Esophagus muscularis mucosa (tissue), 4 donors: ENCODE data around the gene PNPLA5. TPM values are rescaled to one million over a fixed set of nuclear protein-coding genes. Genes with fewer than 3 reads are reported as not detected.

Experiments
- DNase-seq: peaks from one replicate; pipeline ENCODE4 v3.0.0-alpha.2; 2017; ENCODE audit errors: extremely low spot score
- H3K27ac ChIP-seq, 4 donors: fragments of 200-600 bp; sonication (generic); replicated peaks in 1 of 4; 1 replicate in 3 of 4; 2 replicates in 1 of 4; pipeline ENCODE4 v1.5.1; 2016 to 2019; ENCODE audit warnings: mild to moderate bottlenecking in 1 of 4
- H3K27me3 ChIP-seq, 4 donors: fragments of 200-600 bp; sonication (generic); one replicate each; pipeline versions ENCODE4 v1.5.1 to v1.6.0; 2016 to 2019
- H3K36me3 ChIP-seq, 4 donors: fragments of 200-600 bp; sonication (generic); one replicate each; pipeline ENCODE4 v1.5.1; 2016 to 2019
- H3K4me1 ChIP-seq, 4 donors: fragments of 200-600 bp; sonication (generic); one replicate each; pipeline ENCODE4 v1.5.1; 2016 to 2019
- H3K4me3 ChIP-seq, 4 donors: fragments of 200-600 bp; sonication (generic); 1 replicate in 2 of 4; 2 replicates in 2 of 4; pipeline ENCODE4 v1.5.1; 2016 to 2019; ENCODE audit warnings: mild to moderate bottlenecking in 4 of 4, moderate library complexity in 1 of 4
- H3K9me3 ChIP-seq, 4 donors: fragments of 200-600 bp; sonication (generic); 1 replicate in 3 of 4; 2 replicates in 1 of 4; pipeline ENCODE4 v1.5.1; 2016 to 2019
- CTCF ChIP-seq, 3 experiments: fragments of 200-600 bp in 2 of 3; fragments of 450-650 bp in 1 of 3; sonication (generic) in 2 of 3; IDR thresholded peaks; one replicate each; pipeline ENCODE4 v1.5.1; 2017 to 2019; ENCODE audit warnings: antibody characterized with exemption in 3 of 3, mild to moderate bottlenecking in 2 of 3, moderate library complexity in 1 of 3
- EP300 ChIP-seq: sonication (generic); formaldehyde crosslinking; IDR thresholded peaks from one replicate; pipeline ENCODE4 v1.6.1; 2017; ENCODE audit warnings: antibody characterized with exemption
- POLR2A ChIP-seq: fragments of 450-650 bp; IDR thresholded peaks from one replicate; pipeline ENCODE4 v1.6.1; 2017; ENCODE audit warnings: antibody characterized with exemption, moderate library complexity, mild to moderate bottlenecking, low read depth
- POLR2AphosphoS5 ChIP-seq, 2 donors: sonication (generic); formaldehyde crosslinking; IDR thresholded peaks; one replicate each; pipeline ENCODE4 v1.6.1; 2017; ENCODE audit warnings: antibody characterized with exemption in 2 of 2
- WGBS: methylation state at CpG from one replicate; pipeline ENCODE4 v1.1.5; 2018; 5-methylcytosine and 5-hydroxymethylcytosine counted together
- intact Hi-C: fragments of 100-400 bp; cut with DNase I; formaldehyde crosslinking; loops from one replicate; pipeline ENCODE4 v1.15.1; 2023
- total RNA-seq, 4 donors: library from RNA; depleted of rRNA; stranded (reverse); fragments of >200 nt; gene quantifications; one replicate each; pipeline versions ENCODE4 v1.1.0 to v1.2.1, GENCODE V29; 2016

PNPLA5 gene
- total RNA-seq, 4 donors from 2014 or later = not detected

- peak overlapping the region in 1 of 4 donors; percentile 12 for H3K4me3 ChIP-seq
- peaks cover 0 to 93% (median 26%) of the 10 kb centered on the region in 4 donors for H3K27me3 ChIP-seq
- peaks cover 0 to 13% (median 13%) of the 10 kb centered on the region in 4 donors for H3K4me1 ChIP-seq
- TF ChIP-seq CTCF (IDR thresholded peaks at IDR 0.05) (no peak), EP300 (no peak), POLR2A (no peak), POLR2AphosphoS5 (IDR thresholded peaks at IDR 0.05) (no peak)
- H3K36me3 ChIP-seq = no peaks in the 10 kb centered on the region
- H3K9me3 ChIP-seq = no peaks in the 10 kb centered on the region
- 31% methylated on average over 18 of the region's 24 CpGs for WGBS
- intact Hi-C loops = no loop called here
- DNase-seq = no peak
- no peak overlapping the region for H3K27ac ChIP-seq
These were observed 897 bp downstream of the PNPLA5 start for GRCh38 chr22:43890901-43891331.

GRCh38 chr22:43889860-43890253, 2.0 kb downstream of the PNPLA5 start:
- no peak for TF ChIP-seq POLR2A
- no peak for TF ChIP-seq CTCF (IDR thresholded peaks at IDR 0.05)
- no peak for TF ChIP-seq EP300
- no peak for TF ChIP-seq POLR2AphosphoS5 (IDR thresholded peaks at IDR 0.05)
- Histone ChIP-seq H3K36me3 (no peaks in the 10 kb centered on the region), H3K27me3 (peaks cover 0 to 92% (median 26%) of the 10 kb centered on the region in 4 donors), H3K4me1 (peaks cover 0 to 13% (median 13%) of the 10 kb centered on the region in 4 donors), H3K27ac (no peak overlapping the region), H3K9me3 (no peaks in the 10 kb centered on the region), H3K4me3 (no peak overlapping the region)
- intact Hi-C loops = no loop called here
- WGBS = 29% methylated on average over 3 of the region's 4 CpGs
- DNase-seq = no peak

- peaks cover 0 to 13% (median 13%) of the 10 kb centered on the region in 4 donors for H3K4me1 ChIP-seq
- WGBS = 67% methylated on average over 12 of the region's 16 CpGs
- H3K36me3 ChIP-seq = no peaks in the 10 kb centered on the region
- no peak for TF ChIP-seq EP300
- no peak for TF ChIP-seq POLR2AphosphoS5 (IDR thresholded peaks at IDR 0.05)
- TF ChIP-seq CTCF (IDR thresholded peaks at IDR 0.05) = no peak
- no peak for TF ChIP-seq POLR2A
- H3K27ac ChIP-seq = no peak overlapping the region
- intact Hi-C loops = no loop called here
- H3K9me3 ChIP-seq = no peaks in the 10 kb centered on the region
- H3K4me3 ChIP-seq = no peak overlapping the region
- peaks cover 0 to 94% (median 26%) of the 10 kb centered on the region in 4 donors for H3K27me3 ChIP-seq
- DNase-seq = no peak
These were observed 2.5 kb downstream of the PNPLA5 start for GRCh38 chr22:43889201-43889859.

- Histone ChIP-seq H3K36me3 (no peaks in the 10 kb centered on the region), H3K27me3 (peaks cover 0 to 93% (median 26%) of the 10 kb centered on the region in 4 donors), H3K4me3 (no peak overlapping the region), H3K4me1 (peaks cover 0 to 13% (median 13%) of the 10 kb centered on the region in 4 donors), H3K9me3 (no peaks in the 10 kb centered on the region), H3K27ac (no peak overlapping the region)
- TF ChIP-seq CTCF (IDR thresholded peaks at IDR 0.05) (no peak), EP300 (no peak), POLR2A (no peak), POLR2AphosphoS5 (IDR thresholded peaks at IDR 0.05) (no peak)
- WGBS = 46% methylated on average over 3 of the region's 4 CpGs
- intact Hi-C loops = no loop called here
- no peak for DNase-seq
These were observed 3.1 kb downstream of the PNPLA5 start for GRCh38 chr22:43888740-43889139.

GRCh38 chr22:43887391-43887790, 4.4 kb downstream of the PNPLA5 start:
- H3K9me3 ChIP-seq = no peaks in the 10 kb centered on the region
- peaks cover 0 to 83% (median 24%) of the 10 kb centered on the region in 4 donors for H3K27me3 ChIP-seq

More at GRCh38 chr22:43887391-43887790, 4.4 kb downstream of the PNPLA5 start:
- WGBS = 69% methylated on average over 4 of the region's 4 CpGs
- DNase-seq = no peak
- H3K4me3 ChIP-seq = no peak overlapping the region
- no peaks in the 10 kb centered on the region for H3K36me3 ChIP-seq
- H3K27ac ChIP-seq = no peak overlapping the region
- intact Hi-C loops = no loop called here
- peaks cover 0 to 13% (median 13%) of the 10 kb centered on the region in 4 donors for H3K4me1 ChIP-seq
- TF ChIP-seq POLR2A (no peak), POLR2AphosphoS5 (IDR thresholded peaks at IDR 0.05) (no peak), EP300 (no peak), CTCF (IDR thresholded peaks at IDR 0.05) (no peak)
